GM12892 (cell line): ENCODE data around the gene PDXDC1.

Source experiments
- POLR2A ChIP-seq: IDR thresholded peaks from 2 replicates; pipeline ENCODE4 v1.6.1; 2011; ENCODE audit warnings: low read depth, low read length, control low read depth
- POLR2AphosphoS5 ChIP-seq: IDR thresholded peaks from 2 replicates; pipeline ENCODE4 v1.6.1; 2011; ENCODE audit warnings: low read depth, low read length, control low read depth

DNA sequence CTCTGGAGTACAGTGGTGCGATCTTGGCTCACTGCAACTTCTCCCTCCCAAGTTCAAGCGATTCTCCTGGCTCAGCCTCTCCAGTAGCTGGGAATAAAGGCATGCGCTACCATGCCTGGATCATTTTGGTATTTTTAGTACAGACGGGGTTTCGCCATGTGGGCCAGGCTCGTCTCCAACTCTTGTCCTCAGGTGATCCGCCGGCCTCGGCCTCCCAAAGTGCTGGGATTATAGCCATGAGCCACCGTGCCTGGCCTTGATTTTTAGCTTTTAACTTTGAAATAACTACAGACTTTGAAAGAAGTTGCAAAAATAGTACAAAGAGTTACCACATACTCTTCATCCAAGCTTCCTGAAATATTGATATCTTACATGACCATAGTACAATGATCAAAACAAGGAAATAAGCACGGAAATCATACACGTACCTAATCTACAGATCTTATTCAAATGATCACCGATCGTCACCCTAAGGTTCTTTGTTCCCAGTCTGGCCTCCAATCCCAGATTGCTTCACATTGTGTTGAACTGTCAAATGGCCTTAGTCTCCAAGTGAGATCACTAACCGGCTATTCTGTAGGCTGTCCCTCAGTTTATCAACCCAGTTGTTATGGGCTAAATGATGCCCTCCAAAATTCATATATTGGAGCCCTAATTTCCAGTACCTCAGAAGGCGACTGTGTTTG is 19.1 kb upstream of the PDXDC1 start:
- TF ChIP-seq POLR2A (no peak), POLR2AphosphoS5 (no peak)
